Activated CD4-positive, alpha-beta T cell treated with anti-CD3 and anti-CD28 coated beads, Interleukin-2, amount 50 U/mL, for 24 hours (primary cell): ENCODE measurements around the gene ISG20.
"Not testable (repeated sequence)": the region's sequence is repeated elsewhere in the genome, so short reads cannot be mapped to it uniquely, and the experiment has no call there.

Source experiments
- DNase-seq, 2 donors: peaks; one replicate each; pipeline ENCODE4 v3.0.0-alpha.2; 2020; ENCODE audit warnings: low read depth in 1 of 2, low spot score in 1 of 2

ISG20 gene

DNA sequence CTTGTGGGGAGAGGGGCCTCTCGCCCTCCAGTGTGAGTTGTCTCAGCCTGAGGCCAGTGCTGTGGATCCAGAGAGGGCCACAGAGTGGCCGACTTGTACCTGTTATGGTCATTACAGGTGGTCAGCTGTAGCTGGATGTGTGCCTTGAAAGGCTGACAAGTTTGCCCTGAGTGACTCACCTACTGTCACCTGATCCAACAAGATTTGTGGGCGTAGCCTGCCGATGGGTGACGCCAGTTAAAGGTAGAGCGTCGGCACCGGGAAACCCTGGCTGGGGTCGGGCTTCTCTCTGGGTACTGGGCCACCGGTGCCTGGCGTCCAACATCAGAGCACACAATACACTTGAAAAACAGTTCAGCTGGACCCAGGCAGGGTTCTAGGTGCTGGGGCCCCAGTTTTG lies 2.8 kb upstream of the ISG20 start:
- DNase-seq = no peak

DNA sequence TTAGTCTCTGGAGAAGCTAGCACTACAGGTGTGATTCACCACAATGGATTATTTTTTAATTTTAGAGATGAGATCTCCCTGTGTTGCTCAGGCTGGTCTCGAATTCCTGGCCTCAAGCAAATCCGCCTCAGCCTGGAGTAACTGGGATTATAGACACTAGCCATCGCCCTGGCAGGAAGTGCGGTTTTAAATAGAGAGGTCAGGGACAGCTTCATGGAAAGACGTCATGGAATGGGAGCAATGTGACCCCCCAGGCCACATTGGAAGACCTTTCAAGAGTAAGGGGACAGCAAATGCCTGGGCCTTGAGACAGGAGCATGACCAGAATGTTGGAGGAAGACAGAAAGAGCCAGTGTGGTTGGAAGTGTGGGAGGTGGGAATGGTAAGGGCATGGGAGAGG lies 2.2 kb upstream of the ISG20 start:
- no peak for DNase-seq

DNA sequence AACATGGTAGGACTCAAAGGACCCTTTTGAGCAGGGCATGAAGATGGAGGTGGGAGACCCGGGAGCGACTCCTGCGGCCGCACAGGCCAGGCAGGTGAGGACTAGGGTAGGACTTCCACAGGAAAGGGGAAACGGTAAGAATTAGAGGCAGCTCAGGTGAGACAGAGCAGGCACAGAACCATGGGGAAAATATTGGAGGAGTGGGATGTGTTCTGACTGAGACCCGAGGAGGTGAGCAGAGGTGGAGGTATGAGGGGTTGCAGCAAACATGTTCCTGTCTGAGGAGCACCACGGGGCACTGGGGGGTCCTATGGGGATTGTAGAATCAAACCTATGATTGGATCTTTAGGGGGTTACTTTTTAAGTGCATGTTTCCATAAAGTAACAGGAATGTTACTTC lies 1.4 kb upstream of the ISG20 start:
- no peak for DNase-seq

DNA sequence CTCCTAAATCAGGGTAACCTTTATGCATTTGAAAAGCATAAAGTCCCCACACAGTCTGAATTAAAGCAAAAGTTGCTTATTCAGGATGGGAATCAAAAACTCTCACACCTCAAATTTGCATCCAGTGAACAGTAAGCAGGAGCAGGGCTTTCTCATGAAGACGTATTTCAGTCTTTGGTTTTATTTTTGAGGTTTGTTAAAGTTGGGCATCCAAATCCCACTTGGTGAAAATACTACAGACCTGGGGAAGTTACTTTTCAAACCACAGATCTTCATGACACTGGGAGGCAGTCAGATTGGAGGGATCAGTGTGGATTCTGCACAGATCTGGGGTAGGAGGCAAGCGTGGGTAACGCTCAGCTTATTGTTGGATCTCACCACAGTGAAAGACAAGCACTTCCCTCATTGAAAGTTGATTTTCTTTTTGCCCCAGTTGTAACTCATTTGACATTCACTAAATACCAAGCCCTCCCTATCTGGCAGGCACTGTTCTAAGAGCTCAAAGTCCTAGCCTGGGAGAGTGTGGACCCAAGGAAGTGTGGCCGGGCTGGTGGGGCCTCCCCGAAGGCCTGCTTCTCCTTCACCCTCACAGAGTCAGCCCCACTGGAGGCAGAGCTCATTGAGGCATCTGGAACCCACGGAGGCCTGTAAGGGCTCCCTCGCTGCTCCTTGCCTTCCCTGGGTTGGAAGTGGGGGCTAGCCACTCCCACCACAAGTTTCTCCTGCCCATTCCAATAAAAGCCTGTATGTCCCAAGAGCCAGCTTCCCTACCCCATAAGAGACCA lies 783 bp upstream of the ISG20 start:
- no peak for DNase-seq

DNA sequence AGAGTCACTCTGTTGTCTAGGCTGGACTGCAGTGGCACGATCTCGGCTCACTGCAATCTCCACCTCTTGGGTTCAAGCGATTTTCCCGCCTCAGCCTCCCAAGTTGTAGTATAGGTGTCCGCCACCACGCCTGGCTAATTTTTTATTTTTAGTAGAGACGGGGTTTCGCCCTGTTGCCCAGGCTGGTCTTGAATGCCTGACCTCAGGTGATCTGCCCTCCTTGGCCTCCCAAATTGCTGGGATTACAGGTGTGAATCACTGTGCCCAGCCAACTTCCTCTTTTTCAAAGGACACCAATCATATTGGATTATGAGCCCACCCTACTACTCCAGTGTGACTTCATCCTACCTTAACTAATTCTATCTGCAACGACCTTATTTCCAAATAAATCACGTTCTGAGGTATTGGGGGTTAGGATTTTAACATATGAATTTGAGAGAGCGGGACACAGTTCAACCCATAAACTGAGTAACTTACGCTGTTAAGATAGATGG lies 3.2 kb downstream of the ISG20 start:
- no peak for DNase-seq

DNA sequence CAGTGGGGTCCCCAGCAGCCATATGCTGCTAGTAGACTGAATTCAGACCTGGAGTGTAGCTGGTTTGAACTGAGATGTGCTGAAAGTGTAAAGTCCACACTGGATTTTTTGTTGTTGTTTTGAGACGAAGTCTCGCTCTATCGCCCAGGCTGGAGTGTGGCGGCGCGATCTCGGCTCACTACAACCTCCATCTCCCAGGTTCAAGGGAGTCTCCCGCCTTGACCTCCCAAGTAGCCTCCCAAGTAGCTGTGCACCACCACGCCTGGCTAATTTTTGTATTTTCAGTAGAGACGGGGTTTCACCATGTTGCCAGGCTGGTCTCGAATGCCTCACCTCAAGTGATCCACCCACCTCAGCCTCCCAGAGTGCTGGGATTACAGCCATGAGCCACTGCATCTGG lies 3.7 kb downstream of the ISG20 start:
- not testable (repeated sequence) for DNase-seq

DNA sequence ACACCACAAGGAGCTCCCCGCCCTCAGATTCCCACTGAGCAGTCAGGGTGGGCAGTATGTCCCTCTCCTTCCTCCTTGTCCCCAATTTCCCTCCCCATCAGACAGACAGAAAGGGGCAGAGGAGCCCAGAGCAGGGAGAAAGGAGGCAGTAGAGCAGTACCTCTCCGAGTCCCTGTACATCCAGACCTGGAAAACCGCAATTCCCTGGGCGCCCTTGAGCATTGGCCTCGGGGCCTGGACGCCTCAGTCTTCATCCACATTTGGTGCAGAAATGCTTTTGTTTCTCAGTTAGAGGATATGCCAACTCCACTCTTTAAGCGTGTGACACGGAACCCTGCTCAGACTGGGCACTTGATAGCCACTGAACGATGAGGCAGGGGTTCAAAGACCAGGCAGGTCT lies 5.9 kb downstream of the ISG20 start:
- DNase-seq = no peak

DNA sequence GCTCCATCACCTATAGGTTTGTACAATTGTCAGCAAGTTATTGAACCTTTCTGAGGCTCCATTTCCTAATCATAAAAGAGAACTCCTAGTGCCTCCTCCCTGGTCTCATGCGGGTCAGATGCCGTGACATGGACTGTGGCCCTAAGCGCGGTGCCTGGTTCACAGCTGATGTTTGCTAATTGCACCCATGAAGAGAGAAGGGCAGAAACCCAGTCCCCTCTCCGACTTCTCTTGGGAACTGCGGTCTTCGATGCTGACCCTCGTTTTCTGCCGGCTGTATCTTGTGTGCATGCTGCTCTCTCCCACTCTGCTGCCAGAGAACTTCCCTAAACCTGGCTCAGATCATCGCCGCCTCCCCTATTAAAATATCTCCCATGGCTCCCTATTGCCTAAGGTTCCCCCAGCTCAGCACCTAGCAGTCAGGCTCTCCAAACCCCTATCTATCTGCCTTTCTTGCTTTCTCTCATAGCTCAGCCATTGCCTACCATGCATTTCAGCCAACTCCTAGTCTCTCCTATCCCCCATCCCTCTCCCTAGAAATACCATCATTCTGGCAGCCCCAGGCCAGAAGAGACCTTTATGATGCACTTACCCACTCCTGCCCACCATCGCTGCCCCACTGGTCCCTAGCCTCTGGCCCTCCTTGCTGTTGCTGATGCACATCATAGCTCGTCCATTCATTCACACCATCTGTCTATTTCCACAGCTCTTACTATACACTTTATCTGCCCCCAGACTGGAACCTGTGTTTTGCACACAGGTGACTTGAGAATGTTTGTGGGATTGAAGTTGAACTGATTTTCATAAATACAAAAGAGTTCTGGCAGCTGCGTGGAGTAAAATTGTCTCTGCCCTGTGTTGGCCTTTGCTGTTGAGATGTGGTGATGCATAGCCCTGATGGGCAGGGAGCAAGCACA lies 6.6 kb downstream of the ISG20 start:
- DNase-seq = no peak

DNA sequence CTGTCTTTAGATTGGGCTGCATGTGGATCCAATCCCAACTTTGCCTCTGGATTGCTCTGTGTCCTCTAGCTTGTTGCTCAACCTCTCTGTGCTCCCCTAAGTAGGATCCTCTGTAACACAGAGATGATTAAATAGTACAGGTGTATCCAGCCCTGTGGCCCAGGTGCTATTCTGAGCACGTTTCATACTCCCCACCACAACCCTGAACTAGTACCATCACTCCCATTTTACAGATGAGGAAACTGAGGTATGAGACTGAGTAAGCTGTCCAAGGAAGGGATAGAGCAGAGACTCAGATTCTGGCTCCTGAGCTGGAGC lies 7.2 kb downstream of the ISG20 start:
- no peak for DNase-seq

DNA sequence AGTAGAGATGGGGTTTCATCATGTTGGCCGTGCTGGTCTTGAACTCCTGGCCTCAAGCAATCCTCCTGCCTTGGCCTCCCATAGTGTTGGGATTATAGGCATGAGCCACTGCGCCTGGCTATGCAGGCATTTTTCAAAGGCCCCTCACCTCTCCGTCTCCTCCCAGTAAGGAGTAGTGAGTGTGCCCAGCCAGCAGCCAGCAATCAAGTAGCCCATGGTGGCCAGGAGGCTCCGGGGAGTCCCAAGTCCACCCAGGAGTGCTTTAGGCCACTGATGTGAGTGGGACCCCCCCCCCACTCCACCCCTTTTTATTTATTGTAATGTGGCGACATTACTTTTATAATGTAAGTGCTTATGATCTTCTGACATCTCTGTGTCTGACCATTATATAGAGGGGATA lies 8.1 kb downstream of the ISG20 start:
- no peak for DNase-seq

DNA sequence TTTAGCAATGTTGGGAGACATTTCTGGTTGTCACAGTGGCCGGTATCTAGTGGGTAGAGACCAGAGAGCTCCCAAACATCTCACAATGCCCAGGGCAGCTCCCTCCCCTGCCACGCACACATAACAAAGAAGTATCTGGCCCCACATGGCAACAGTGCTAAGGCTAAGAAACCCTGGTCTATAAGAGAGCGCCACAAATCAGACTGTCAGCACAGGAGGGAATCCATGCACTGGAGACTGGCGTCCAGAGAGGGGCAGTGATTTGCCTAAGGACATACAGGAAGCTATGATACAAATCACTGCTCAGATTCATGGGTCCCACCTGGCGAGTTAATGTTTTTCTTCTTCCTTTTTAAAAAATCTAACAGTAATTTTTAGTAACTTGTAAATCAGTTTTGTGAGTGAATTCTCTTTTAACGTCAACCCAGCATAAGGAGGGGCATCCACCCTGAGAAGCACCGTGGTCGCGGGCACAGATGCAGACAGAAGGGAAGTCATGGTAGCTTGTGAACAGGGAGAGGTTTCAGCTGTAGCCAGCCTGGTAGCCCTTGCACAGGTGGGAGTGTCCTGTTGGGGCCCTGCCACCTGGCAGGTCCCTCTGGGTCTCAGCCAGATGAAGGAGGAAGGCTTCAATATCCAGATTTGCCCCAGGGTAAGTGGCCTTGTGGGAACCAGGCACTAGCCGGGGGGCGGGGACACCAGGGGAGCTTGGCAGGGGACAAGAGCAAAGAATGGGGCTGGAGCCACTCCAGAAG lies 8.7 kb downstream of the ISG20 start:
- DNase-seq = no peak

DNA sequence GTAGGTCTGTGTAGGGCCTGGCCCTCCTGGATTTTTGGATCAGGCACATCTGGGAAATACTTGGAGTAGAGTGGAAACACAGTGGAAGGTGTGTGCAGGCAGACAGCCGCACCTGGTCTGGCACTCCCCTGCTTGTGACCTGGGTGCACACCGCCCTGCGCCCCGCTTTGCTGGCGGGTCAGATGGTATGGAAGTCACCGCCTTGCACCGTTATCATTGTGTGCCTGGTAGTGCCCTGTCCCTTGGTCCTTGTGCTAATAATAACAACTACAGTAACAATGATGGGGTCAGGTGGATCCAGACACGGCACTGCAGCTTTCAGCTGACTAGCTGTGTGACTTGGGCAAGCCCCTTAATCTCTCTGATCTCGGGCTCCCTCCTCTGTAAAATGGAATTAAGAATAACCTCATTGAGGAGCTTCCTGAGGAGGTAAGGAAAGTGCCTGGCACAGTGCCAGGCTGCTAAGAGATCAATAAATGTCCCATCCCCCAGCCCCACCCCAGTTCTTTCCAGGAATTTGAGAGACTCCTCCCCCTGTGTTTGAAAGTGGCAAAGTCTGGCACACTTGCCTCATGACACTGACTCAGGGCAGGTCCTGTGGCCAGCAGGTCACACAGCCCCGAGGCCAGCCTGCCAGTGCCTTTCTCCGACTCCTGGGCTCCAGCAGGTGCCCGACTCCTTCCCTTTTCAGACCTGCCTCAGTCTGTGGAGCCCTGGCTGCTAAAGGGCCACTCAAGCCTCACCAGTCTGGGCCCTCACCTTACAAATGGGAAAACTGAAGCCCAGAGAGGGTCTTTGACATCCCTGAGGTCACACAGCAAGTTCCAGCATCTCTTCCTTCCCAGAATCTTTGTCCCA lies 9.8 kb downstream of the ISG20 start:
- DNase-seq = no peak

DNA sequence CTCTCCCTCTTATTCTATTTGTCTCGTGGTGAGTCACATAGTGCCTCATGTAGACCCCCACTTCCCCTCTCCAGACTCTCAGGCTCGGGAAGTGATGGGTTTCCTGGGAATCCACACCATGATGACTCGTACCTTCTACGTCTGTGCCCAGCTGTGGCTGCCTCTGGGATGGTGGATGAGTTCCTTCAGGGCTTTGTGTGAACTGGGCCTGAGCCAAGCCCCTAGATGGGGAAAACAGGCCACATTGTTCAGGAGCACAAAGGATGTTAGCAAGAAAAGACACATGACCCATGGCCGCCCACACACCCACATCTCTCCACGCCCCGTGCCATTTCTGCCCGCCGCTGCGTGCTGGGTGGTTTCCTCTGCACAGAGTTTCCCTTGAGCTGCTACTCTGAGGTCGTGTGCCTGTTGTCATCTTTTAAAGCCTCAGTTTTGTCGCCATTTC lies 10.5 kb downstream of the ISG20 start:
- peak; percentile 50 to 67 for DNase-seq

DNA sequence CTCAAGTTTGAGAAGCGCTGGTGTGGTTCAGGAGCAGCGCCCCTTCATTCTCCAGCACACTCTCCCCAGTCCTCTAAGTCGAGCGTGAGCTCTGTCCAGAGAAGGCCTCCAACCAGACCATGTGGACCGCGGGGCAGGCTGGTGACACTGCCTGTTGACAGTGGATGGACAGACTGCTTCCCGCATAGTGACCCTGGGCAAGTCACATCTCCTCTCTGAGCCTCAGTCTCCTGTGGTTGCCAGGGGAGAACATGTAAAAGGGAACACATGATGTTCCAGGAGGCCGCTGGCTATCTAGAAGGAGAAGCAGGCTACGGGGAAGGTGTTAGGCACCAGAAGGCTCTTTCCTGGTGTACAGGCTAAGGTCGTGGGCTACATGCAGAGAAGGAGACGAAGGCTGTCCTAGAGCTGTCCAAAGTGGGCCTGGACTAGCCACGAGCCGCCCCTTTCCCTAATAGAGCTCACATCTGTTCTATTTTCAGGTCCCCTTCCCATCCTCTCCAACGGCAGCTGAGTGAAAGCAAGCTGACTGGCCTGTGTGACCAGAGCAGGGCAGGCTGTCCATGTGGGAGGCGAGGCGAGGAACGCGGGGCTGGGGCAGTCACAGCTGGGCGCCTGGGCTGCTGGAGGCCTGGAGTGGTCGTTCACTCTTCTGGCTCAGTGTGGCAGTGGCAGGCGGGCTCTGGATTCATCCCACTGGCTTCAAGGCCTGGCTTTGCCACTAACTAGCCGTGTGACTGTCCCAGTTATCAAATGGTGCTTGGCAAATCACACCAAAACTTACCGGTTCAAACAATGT lies 11.1 kb downstream of the ISG20 start:
- DNase-seq = no peak

DNA sequence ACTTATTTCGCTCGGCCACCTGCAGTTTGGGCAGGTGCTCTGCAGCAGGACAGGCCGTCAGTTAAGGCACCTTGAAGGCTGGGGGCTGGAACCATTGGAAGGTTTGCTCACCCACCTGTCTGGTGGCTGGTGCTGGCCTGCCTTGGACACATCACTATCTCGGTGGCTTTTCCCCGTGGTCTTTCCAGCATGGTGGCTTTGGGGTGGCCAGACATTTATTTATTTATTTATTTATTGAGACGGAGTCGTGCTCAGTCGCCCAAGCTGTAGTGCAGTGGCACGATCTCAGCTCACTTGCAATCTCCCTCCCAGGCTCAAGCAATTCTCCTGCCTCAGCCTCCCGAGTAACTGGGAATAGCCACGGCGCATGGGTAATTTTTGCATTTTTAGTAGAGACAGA lies 11.7 kb downstream of the ISG20 start:
- no peak for DNase-seq

DNA sequence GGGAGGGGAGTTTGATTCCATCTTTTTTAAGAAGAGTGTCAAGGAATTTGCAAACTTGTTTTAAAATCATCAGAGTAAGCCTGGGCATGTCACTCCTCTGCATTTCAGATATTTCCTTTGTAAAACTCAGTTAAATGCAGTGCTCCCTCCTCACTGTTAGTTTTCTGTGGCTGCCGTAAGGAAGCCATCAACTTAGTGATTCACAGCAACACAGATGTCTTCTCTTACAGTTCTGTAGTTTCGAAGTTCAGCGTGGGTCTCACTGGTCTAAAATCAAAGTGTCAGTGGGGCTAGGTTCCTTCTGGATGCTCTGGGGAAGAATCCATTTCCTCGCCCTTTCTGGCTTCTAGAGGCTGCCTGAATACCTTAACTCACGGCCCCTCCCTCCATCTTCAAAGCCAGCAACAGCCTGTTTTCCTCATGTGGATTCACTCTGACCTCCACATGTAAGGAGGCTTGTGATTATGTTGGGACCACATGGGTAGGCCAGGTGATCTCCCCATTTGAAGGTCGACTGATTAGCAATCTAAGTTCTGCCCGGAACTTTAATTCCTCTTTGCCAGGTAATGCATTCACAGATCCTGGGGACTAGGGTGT lies 12.4 kb downstream of the ISG20 start:
- DNase-seq = no peak

DNA sequence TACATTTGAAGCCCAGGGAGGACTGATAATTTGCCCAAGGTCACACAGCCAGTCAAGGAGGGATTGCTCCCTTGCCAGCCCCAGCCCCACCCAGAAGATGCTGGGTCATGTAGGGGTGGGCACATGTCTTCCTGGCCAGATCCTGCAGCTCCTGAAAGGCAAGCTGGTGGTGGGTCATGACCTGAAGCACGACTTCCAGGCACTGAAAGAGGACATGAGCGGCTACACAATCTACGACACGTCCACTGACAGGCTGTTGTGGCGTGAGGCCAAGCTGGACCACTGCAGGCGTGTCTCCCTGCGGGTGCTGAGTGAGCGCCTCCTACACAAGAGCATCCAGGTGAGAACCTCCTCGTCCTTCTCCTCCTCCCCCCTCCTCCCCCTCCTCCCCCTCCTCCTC lies 13.2 kb downstream of the ISG20 start:
- no peak for DNase-seq

DNA sequence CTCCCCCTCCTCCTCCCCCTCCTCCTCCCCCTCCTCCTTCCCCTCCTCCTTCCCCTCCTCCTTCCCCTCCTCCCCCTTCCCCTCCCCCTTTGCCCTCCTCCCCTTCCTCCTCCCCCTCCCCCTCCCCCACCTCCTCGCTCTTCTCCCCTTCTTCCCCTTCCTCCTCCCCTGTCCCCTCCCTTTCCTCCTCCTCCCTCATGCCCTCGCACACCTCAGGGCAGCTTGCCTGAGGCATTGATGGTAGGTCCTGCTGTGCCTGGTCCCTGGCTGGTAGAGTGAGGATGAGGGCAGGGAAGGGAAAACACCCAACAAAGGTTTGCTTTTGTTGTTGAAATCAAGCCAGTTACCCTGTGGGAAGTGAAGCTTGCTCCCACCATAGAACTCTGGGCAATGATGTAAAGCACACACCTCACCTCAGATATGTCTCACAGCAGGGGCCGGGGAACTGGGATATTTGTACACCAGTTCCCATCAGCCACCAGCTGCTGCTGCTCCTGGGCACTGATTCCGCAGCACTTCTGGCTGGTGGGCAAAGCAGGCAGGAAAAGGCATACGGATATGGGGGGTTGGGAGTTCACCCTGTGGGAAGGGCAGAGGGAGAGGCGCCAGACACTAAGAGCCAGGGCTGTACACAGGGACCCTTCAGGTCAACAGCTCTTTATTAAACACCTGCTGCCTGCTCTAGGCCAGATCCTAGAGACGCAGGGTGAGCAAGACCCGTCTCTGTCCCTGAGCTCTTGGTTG lies 13.8 kb downstream of the ISG20 start:
- no peak for DNase-seq
